Raji (cell line): ENCODE measurements around the gene ARX.

Source experiments
- POLR2A ChIP-seq: IDR thresholded peaks from 2 replicates; pipeline ENCODE4 v1.6.1; 2011; ENCODE audit warnings: low read depth, low read length, control low read depth; ENCODE audit not compliant: insufficient read depth

Gene ARX

DNA sequence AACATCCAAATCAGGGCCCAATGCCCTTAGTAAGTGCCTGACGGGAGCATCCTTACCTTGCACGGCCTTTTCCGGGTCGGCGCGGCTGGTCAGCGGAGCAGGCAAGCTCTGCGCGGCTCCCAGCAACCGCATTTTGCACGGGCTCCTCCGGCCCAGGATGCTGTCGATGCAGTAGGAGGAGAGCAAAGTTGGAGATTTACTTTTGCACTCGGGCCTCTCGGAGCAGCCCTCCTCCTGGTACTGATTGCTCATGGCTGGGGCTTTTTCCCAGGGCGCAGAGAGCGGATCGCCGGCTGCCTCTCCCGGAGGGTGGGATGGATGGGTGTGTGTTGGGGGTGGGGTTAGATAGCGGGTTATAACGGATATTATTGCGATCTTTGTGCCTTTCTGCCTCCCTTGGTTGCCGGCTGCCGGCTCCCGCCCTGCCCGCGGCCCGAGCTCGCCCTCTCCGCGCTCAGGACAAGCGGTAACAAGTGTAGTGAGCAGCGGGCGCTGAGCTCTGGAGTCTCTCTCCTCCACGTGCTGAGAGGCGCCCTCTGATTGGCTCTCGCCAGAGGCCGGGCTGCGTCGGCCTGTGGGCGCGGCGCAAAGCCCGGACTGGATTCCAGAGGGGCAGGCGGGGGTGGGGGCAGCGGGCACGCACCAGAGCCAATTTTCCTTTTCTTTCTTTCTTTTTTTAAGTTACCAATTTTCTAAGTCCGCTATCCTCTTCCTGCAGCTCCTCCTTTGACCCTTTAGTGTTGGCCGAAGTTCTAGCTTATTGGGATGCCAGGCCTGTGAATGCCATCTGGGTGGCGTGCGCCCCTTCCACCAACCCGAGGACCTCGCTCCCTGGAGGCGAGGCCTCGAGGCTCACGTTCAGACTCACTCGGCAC is at the start of gene ARX:
Gene ARX (minus strand): TSS at position 480 of the 875 bp plus-strand sequence. CDS start 228 bp downstream, at position 252.
- TF ChIP-seq POLR2A: no peak

DNA sequence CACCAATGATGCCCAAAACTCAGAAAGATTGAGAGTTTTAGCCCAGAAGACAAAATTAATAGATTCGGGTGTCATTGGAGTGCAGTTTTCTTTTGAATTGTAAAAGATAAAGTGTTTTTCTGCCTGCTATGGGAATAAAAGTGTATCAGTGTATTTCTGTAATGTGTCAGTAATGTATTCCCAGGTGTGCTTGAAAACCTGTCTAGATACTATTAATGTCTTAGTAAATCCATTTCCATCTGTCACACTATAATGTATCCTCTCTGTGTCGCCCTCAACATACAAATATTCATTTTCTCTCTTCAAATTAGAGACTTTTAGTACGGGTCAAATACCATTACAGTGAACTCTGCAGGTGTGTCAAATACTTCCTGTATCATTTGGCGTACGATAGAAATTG is 43.5 kb upstream of the ARX start:
- no peak for TF ChIP-seq POLR2A

DNA sequence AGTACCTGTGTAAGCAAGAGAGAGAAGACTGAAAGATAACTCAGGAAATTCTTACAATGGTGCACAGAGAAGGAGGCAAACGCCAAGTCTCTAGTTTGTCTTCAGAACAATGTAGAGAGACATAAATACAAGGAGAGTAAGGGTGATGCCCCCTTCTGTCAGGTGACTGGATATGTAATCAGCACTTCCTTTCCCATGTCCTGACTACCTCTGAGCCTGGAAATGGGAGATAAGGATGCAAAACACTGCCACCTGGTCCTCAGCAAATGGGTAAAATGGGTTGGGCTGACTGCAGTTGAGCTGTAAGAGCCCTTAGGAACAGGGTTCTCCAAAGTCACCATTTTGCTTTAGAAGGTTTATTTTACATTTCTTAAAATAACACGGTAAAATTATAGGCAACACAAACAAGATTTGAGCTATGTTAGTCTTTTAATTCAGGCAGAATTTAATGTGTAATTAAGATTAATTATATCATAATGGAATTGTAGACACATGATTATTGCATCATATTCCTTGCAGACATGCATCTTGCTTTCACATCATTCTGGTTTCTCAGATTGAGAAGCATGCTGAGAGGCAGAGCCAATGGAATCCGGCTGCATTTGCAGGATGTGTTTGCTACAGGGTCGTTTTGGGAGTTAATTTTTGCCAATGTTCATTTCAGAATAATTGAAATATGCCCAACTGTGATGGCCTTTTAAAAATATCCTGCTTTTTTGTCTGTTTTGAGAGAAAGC is 37.2 kb upstream of the ARX start:
- no peak for TF ChIP-seq POLR2A

DNA sequence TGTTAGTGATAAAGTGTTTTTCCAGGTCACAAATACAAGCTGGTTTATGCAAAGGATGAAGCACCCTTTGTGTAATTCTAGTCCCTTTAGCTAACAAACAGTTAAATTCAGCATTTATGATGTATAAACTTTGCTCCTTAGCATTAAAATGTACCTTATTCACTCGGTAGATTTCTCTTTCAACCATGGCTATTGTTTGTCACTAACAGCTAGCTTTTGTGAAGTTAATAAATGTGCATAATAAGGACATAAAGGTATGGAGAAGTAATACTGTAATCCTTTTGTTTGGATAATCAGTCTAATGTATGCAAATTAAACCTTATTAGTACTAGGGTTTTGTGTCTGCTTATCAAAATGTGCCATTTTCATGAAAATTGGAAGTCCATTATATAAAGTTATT is 34.2 kb upstream of the ARX start:
- TF ChIP-seq POLR2A: no peak

DNA sequence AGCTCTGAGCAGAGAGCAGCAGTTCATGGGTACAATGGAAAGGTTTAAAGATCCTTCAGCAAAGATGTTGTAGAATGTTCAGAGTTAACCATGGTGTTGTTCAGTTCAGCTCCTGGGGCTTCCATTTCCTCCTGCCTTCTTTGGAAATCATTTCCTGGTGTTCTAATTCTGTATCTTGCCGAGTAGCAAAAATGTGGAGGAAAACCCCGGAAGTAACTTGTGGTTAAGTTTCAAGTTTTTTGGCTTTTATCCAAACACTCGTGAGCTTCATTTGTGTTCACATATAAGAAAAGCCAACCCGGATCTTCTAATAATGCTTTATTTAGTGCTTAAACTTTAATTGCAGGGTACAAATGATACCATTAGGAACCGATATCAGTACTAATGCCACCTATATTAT is 33.6 kb upstream of the ARX start:
- TF ChIP-seq POLR2A: no peak

GRCh38 chrX:25048178-25048577 is 32.4 kb upstream of the ARX start:
- TF ChIP-seq POLR2A: no peak

- TF ChIP-seq POLR2A: no peak
These were observed 27.4 kb upstream of the ARX start for GRCh38 chrX:25043192-25043591.

GRCh38 chrX:25039036-25039435 is 23.3 kb upstream of the ARX start:
- TF ChIP-seq POLR2A: no peak

DNA sequence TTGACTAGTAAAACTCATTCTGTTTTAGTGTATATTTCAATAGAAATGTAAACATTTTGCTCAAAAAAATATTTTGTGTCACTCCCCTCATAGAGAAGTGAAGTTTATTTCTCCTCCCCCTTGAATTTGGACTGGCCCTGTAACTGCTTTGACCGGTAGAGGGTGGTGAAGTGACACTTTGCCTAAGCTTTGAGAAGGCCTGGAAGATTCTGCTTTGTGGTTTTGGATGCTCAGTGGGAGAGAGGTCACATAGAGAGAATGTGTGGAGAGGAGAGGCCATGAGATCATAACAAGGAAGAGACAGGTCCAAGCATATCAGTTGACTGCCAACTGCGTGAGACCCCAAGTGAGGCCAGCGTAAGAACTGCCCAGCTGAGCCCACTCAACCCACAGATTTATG is 19.1 kb upstream of the ARX start:
- no peak for TF ChIP-seq POLR2A

- no peak for TF ChIP-seq POLR2A
These were observed 13.6 kb upstream of the ARX start for GRCh38 chrX:25029288-25029825.

GRCh38 chrX:25028726-25029125 is 13.0 kb upstream of the ARX start:
- no peak for TF ChIP-seq POLR2A

GRCh38 chrX:25026576-25026975 is 10.8 kb upstream of the ARX start:
- TF ChIP-seq POLR2A: no peak

DNA sequence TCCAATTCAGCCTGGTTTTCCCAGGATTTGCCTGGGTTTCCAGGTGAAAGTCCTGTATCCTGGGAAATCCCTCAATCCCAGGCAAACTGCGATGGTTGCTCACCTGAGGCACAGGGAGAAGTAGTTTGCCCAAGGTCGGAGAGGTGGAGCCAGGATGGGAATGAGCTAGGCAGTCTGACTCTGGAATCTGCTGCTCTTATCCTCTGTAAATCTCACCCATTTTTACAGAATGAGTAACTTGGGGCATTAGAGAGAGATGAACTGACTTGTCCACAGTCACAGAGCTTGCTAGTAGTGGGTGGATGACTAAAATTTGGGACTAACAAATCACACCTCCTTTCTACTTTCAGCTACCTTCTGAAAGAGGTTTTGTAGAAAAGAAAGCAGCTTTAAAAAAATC is 9.8 kb upstream of the ARX start:
- no peak for TF ChIP-seq POLR2A

DNA sequence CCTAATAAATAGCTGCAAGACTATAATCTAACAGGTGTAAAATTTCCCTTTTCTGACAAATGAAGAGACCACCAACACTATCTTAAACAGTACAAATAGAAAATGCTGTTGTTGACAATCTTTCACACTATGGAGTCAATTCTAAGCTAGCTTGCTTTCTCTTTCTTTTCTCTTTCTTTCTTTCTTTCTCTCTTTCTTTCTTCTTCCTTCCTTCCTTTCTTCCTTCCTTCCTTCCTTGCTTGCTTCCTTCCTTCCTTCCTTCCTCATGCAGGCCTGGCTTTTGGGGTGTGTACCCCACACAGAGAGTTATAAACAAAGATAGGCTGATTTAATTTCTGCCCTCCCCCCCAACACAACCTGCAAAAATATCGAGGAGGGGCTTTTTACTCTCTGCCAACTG is 8.1 kb upstream of the ARX start:
- no peak for TF ChIP-seq POLR2A

DNA sequence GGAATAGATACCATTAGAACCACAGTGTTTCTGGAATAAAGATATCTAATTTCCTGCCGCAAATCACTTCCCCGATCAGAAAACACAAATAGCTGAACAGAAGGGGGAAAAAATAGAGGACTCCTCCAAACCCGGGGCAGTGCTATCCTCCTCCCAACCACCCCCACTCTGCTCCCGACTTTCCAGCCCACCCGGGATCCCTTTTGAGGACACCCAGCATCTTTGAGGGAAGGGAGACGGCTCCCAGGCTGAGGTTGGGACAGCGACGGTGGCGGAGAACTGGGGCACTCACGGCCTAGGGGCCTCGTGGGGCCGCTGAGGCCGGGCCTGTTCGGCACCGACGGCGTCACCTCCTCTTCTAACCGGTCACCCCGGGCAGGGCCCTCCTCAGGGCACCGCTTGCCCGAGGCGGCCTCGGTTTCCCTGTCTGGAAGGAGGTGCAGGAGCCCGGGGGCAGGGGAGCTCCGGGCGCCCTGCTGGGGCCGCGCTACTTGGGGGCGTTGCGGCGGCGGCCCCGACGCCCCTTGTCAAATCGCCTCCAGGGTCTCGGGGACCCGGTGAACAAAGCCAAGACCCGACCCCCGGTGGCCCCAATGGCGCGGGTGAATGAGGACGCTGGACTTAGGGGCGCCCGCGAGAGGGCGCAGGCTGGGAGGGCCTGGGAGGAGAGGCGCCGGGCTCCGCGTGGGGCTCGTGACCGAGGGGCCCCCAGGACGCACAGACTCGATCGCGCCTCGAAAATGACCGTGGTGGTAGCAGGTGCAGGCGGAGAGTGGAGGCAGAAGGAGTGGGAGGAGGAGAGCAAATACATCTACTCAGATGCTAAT is 6.9 kb upstream of the ARX start:
- no peak for TF ChIP-seq POLR2A

DNA sequence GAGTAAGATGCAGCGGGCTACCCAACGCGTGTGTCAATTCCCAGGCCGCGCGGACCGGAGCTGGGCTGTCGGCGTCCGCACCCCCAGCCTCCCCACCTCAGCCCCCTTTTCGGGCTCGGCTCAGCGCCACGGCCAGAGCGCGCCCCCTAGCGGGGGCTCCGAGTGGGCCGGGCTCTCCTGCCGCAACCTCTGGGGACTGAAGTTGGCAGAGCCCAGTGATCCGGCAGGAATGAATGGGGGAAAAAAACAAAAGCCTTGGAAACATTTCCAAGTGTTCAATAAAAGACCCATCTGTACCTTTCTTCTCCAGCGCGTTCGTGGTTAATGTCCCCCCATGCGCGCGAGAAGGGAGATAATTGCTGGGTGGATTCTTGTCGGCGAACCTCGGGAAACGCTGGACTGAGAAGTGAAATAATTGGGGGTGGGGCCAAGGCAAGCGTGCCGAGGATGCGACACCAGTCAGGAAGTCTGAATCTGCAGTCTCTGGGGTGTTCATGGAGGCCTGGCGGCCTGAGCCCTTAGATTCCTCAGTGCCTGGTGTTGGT is 5.2 kb upstream of the ARX start:
- TF ChIP-seq POLR2A: no peak
